H1 (cell line): Measurements from ENCODE around the gene ERMN. TPM values are rescaled to one million over a fixed set of nuclear protein-coding genes. Genes with fewer than 3 reads are reported as not detected.

ENCODE experiments used
- HDAC2 ChIP-seq, 2 experiments: fragments of 300-600 bp in 1 of 2; sonication (generic) in 1 of 2; IDR thresholded peaks; 2 replicates each; pipeline ENCODE4 v1.6.1; 2011 to 2012; ENCODE audit warnings: low read depth in 2 of 2, low read length in 2 of 2, mild to moderate bottlenecking in 2 of 2, moderate library complexity in 2 of 2, borderline replicate concordance in 1 of 2, inconsistent platforms in 1 of 2
- KDM5A ChIP-seq: fragments of 200-600 bp; IDR thresholded peaks from 2 replicates; pipeline ENCODE4 v1.7.1; 2012; ENCODE audit warnings: mild to moderate bottlenecking, low read length, inconsistent platforms, mixed read lengths
- polyA plus RNA-seq, 7 experiments: library from polyadenylated mRNA; depleted of rRNA in 3 of 7; stranded (reverse) in 5 of 7; unstranded in 2 of 7; fragments of >200 nt in 5 of 7; fragments of 200-250 nt in 2 of 7; gene quantifications; 1 replicate in 5 of 7; 2 replicates in 1 of 7; 4 replicates in 1 of 7; pipeline versions ENCODE4 v1.2.1 to v1.2.3, GENCODE V29; 2011 to 2013; ENCODE audit warnings: missing spikeins in 2 of 7, mixed read lengths in 2 of 7
- total RNA-seq: library from RNA; stranded (reverse); fragmentation: NEBNext Ultra II Directional; extraction: Animal tissue kit (Norgen Biotek cat#: 25700); gene quantifications from 2 replicates; pipeline ENCODE4 v1.2.1, GENCODE V29; 2021
- TF ChIP-seq, protein P1 (sequence below), 3 experiments: IDR thresholded peaks; 1 replicate in 2 of 3; 2 replicates in 1 of 3; pipeline versions ENCODE4 v1.5.1 to v1.6.1; 2011; ENCODE audit warnings: low read length in 3 of 3, mild to moderate bottlenecking in 3 of 3, inconsistent platforms in 2 of 3, low read depth in 1 of 3, moderate library complexity in 1 of 3; ENCODE audit not compliant: insufficient read depth in 1 of 3; ENCODE audit errors: control extremely low read depth in 1 of 3
- TF ChIP-seq, protein P2 (sequence below): fragments of 300-600 bp; sonication (generic); IDR thresholded peaks from 2 replicates; pipeline ENCODE4 v1.7.1; 2012; ENCODE audit warnings: low read length, moderate library complexity, mild to moderate bottlenecking, inconsistent platforms; ENCODE audit not compliant: insufficient replicate concordance

ERMN gene
- total and polyA plus RNA-seq, 2 of the 8 experiments (the other 6 are each of a cell fraction or from before 2014, with no cell fraction given), result 0.11 TPM; not detected in 1

- TF ChIP-seq, protein P1, sequence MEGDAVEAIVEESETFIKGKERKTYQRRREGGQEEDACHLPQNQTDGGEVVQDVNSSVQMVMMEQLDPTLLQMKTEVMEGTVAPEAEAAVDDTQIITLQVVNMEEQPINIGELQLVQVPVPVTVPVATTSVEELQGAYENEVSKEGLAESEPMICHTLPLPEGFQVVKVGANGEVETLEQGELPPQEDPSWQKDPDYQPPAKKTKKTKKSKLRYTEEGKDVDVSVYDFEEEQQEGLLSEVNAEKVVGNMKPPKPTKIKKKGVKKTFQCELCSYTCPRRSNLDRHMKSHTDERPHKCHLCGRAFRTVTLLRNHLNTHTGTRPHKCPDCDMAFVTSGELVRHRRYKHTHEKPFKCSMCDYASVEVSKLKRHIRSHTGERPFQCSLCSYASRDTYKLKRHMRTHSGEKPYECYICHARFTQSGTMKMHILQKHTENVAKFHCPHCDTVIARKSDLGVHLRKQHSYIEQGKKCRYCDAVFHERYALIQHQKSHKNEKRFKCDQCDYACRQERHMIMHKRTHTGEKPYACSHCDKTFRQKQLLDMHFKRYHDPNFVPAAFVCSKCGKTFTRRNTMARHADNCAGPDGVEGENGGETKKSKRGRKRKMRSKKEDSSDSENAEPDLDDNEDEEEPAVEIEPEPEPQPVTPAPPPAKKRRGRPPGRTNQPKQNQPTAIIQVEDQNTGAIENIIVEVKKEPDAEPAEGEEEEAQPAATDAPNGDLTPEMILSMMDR (IDR thresholded peaks at IDR 0.05; ENCODE audit: control extremely low read depth in 1 of 3, insufficient read depth in 1 of 3, low read depth in 1 of 3, low read length in 3 of 3), result no peak
- TF ChIP-seq, protein P2, sequence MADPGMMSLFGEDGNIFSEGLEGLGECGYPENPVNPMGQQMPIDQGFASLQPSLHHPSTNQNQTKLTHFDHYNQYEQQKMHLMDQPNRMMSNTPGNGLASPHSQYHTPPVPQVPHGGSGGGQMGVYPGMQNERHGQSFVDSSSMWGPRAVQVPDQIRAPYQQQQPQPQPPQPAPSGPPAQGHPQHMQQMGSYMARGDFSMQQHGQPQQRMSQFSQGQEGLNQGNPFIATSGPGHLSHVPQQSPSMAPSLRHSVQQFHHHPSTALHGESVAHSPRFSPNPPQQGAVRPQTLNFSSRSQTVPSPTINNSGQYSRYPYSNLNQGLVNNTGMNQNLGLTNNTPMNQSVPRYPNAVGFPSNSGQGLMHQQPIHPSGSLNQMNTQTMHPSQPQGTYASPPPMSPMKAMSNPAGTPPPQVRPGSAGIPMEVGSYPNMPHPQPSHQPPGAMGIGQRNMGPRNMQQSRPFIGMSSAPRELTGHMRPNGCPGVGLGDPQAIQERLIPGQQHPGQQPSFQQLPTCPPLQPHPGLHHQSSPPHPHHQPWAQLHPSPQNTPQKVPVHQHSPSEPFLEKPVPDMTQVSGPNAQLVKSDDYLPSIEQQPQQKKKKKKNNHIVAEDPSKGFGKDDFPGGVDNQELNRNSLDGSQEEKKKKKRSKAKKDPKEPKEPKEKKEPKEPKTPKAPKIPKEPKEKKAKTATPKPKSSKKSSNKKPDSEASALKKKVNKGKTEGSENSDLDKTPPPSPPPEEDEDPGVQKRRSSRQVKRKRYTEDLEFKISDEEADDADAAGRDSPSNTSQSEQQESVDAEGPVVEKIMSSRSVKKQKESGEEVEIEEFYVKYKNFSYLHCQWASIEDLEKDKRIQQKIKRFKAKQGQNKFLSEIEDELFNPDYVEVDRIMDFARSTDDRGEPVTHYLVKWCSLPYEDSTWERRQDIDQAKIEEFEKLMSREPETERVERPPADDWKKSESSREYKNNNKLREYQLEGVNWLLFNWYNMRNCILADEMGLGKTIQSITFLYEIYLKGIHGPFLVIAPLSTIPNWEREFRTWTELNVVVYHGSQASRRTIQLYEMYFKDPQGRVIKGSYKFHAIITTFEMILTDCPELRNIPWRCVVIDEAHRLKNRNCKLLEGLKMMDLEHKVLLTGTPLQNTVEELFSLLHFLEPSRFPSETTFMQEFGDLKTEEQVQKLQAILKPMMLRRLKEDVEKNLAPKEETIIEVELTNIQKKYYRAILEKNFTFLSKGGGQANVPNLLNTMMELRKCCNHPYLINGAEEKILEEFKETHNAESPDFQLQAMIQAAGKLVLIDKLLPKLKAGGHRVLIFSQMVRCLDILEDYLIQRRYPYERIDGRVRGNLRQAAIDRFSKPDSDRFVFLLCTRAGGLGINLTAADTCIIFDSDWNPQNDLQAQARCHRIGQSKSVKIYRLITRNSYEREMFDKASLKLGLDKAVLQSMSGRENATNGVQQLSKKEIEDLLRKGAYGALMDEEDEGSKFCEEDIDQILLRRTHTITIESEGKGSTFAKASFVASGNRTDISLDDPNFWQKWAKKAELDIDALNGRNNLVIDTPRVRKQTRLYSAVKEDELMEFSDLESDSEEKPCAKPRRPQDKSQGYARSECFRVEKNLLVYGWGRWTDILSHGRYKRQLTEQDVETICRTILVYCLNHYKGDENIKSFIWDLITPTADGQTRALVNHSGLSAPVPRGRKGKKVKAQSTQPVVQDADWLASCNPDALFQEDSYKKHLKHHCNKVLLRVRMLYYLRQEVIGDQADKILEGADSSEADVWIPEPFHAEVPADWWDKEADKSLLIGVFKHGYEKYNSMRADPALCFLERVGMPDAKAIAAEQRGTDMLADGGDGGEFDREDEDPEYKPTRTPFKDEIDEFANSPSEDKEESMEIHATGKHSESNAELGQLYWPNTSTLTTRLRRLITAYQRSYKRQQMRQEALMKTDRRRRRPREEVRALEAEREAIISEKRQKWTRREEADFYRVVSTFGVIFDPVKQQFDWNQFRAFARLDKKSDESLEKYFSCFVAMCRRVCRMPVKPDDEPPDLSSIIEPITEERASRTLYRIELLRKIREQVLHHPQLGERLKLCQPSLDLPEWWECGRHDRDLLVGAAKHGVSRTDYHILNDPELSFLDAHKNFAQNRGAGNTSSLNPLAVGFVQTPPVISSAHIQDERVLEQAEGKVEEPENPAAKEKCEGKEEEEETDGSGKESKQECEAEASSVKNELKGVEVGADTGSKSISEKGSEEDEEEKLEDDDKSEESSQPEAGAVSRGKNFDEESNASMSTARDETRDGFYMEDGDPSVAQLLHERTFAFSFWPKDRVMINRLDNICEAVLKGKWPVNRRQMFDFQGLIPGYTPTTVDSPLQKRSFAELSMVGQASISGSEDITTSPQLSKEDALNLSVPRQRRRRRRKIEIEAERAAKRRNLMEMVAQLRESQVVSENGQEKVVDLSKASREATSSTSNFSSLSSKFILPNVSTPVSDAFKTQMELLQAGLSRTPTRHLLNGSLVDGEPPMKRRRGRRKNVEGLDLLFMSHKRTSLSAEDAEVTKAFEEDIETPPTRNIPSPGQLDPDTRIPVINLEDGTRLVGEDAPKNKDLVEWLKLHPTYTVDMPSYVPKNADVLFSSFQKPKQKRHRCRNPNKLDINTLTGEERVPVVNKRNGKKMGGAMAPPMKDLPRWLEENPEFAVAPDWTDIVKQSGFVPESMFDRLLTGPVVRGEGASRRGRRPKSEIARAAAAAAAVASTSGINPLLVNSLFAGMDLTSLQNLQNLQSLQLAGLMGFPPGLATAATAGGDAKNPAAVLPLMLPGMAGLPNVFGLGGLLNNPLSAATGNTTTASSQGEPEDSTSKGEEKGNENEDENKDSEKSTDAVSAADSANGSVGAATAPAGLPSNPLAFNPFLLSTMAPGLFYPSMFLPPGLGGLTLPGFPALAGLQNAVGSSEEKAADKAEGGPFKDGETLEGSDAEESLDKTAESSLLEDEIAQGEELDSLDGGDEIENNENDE, result no peak
- TF ChIP-seq KDM5A, result no peak
- no peak for TF ChIP-seq HDAC2 (IDR thresholded peaks at IDR 0.05; ENCODE audit: borderline replicate concordance in 1 of 2, low read depth in 2 of 2, low read length in 2 of 2)
- TF ChIP-seq, all 59 proteins: peak for 0
Measured at GRCh38 chr2:157301307-157301706, 24.3 kb downstream of the ERMN start (continued).
